ENCODE results near the gene ADRA2B.
"Not testable (repeated sequence)": the region's sequence is repeated elsewhere in the genome, so short reads cannot be mapped to it uniquely, and the experiment has no call there.

DNA sequence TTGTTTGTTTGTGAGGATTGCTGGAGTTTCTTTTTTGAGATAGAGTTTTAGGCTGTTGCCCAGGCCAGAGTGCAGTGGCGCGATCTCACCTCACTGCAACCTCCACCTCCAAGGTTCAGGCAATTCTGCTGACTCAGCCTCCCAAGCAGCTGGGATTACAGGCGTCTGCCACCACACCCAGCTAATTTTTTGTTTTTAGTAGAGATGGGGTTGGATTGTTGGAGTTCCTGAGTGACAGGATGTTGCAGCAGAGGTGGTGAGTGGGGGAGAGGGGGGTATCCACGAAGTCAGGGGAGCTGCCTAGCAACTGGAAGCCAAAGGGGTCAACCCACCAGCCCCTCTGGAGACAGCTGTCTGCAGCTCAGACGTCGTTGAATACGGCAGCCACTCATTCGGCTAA, 46.5 kb downstream of the ADRA2B start:
- TF ChIP-seq, protein P1, sequence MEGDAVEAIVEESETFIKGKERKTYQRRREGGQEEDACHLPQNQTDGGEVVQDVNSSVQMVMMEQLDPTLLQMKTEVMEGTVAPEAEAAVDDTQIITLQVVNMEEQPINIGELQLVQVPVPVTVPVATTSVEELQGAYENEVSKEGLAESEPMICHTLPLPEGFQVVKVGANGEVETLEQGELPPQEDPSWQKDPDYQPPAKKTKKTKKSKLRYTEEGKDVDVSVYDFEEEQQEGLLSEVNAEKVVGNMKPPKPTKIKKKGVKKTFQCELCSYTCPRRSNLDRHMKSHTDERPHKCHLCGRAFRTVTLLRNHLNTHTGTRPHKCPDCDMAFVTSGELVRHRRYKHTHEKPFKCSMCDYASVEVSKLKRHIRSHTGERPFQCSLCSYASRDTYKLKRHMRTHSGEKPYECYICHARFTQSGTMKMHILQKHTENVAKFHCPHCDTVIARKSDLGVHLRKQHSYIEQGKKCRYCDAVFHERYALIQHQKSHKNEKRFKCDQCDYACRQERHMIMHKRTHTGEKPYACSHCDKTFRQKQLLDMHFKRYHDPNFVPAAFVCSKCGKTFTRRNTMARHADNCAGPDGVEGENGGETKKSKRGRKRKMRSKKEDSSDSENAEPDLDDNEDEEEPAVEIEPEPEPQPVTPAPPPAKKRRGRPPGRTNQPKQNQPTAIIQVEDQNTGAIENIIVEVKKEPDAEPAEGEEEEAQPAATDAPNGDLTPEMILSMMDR (IDR thresholded peaks at IDR 0.05) = not testable (repeated sequence)
- not testable (repeated sequence) for TF ChIP-seq EZH2 (IDR thresholded peaks at IDR 0.05; ENCODE audit: borderline replicate concordance, insufficient read depth, low read depth, low read length, poor library complexity, severe bottlenecking)
